ENCODE measurements around the gene PAX1. TPM values are rescaled to one million over a fixed set of nuclear protein-coding genes. Genes with fewer than 3 reads are reported as not detected.

PAX1 gene
- polyA plus RNA-seq, 1 of the 3 experiments (the other 2 are of a cell fraction) = not detected

GRCh38 chr20:21656308-21657067 lies 49.0 kb upstream of the PAX1 start (continued):
- no peak for TF ChIP-seq EZH2phosphoT487 (IDR thresholded peaks at IDR 0.05; ENCODE audit: borderline replicate concordance, low read depth)
- no peak for TF ChIP-seq REST (IDR thresholded peaks at IDR 0.05; ENCODE audit: low read depth, low read length)
- no peak for TF ChIP-seq RXRA (IDR thresholded peaks at IDR 0.05; ENCODE audit: borderline replicate concordance, low read depth)
- no peak for TF ChIP-seq ZBTB33 (IDR thresholded peaks at IDR 0.05; ENCODE audit: borderline replicate concordance, low read depth)
- TF ChIP-seq RCOR1 (IDR thresholded peaks at IDR 0.05; ENCODE audit: low read length) = no peak

- no peak overlapping the region for H2AFZ ChIP-seq (ENCODE audit: low read depth)
- H3K9me3 ChIP-seq = no peaks in the 10 kb centered on the region
- H4K20me1 ChIP-seq (ENCODE audit: insufficient read depth) = no peaks in the 10 kb centered on the region
- TF ChIP-seq ELF1 (IDR thresholded peaks at IDR 0.05) (no peak), SMC3 (IDR thresholded peaks at IDR 0.05; ENCODE audit: low read depth, low read length) (no peak)
- POLR2A ChIA-PET = no interaction called here
- no peaks in the 10 kb centered on the region; the same call in 1 of the 2 replicates for H3K27me3 ChIP-seq (ENCODE audit: insufficient read depth)
- H3K9me2 ChIP-seq = no peaks in the 10 kb centered on the region
- H3K79me2 ChIP-seq (ENCODE audit: insufficient read depth) = no peaks in the 10 kb centered on the region
- no peak overlapping the region for H3K9ac ChIP-seq
- no peaks in the 10 kb centered on the region for H3F3A ChIP-seq (replicated peaks; ENCODE audit: insufficient read depth)
- 2% methylated on average over 8 of the region's 8 CpGs for WGBS (ENCODE audit: low lambda C conversion rate)
- H3K4me3 ChIP-seq (ENCODE audit: low read depth in 2 of 2, low read length in 1 of 2) = no peak overlapping the region
- no peak overlapping the region for H3K27ac ChIP-seq (ENCODE audit: low read depth in 2 of 2, low read length in 1 of 2)
- H3K4me1 ChIP-seq (ENCODE audit: control insufficient read depth in 1 of 2, insufficient read depth in 2 of 2, low read depth in 1 of 2, low read length in 1 of 2) = no peaks in the 10 kb centered on the region
- no peaks in the 10 kb centered on the region for H3K36me3 ChIP-seq (replicated peaks in 1 of 2; ENCODE audit: control insufficient read depth in 1 of 2, insufficient read depth in 2 of 2, low read length in 1 of 2)
- no peak for DNase-seq
- CTCF ChIA-PET = interaction anchor here (1.1 kb wide), 1 partner anchor 58 kb away, joined by 3 read pairs; no protein-coding TSS in a partner anchor
- no peak overlapping the region for H3K4me2 ChIP-seq
Measured at GRCh38 chr20:21661488-21662055, 43.9 kb upstream of the PAX1 start.

- H3K27ac ChIP-seq (ENCODE audit: low read depth in 2 of 2, low read length in 1 of 2) = no peak overlapping the region
- H3K79me2 ChIP-seq (ENCODE audit: insufficient read depth) = no peaks in the 10 kb centered on the region
- H3K4me3 ChIP-seq (ENCODE audit: low read depth in 2 of 2, low read length in 1 of 2) = no peak overlapping the region
- no peak overlapping the region for H2AFZ ChIP-seq (ENCODE audit: low read depth)
- no peaks in the 10 kb centered on the region for H3F3A ChIP-seq (replicated peaks; ENCODE audit: insufficient read depth)
- H3K27me3 ChIP-seq (ENCODE audit: insufficient read depth) = no peaks in the 10 kb centered on the region; the same call in 1 of the 2 replicates
- H3K9me2 ChIP-seq = no peaks in the 10 kb centered on the region
- no peaks in the 10 kb centered on the region for H4K20me1 ChIP-seq (ENCODE audit: insufficient read depth)
- H3K4me2 ChIP-seq = no peak overlapping the region
- no peak for DNase-seq
- ChIA-PET CTCF (no interaction called here), POLR2A (no interaction called here)
- H3K36me3 ChIP-seq (replicated peaks in 1 of 2; ENCODE audit: control insufficient read depth in 1 of 2, insufficient read depth in 2 of 2, low read length in 1 of 2) = no peaks in the 10 kb centered on the region
- no peaks in the 10 kb centered on the region for H3K9me3 ChIP-seq
- H3K9ac ChIP-seq = no peak overlapping the region
- no peaks in the 10 kb centered on the region for H3K4me1 ChIP-seq (ENCODE audit: control insufficient read depth in 1 of 2, insufficient read depth in 2 of 2, low read depth in 1 of 2, low read length in 1 of 2)
- WGBS (ENCODE audit: low lambda C conversion rate) = 13% methylated on average over 2 of the region's 2 CpGs
- TF ChIP-seq GABPA (IDR thresholded peaks at IDR 0.05; ENCODE audit: low read depth) (no peak), EZH2phosphoT487 (IDR thresholded peaks at IDR 0.05; ENCODE audit: borderline replicate concordance, low read depth) (no peak), SIN3A (IDR thresholded peaks at IDR 0.05; ENCODE audit: borderline replicate concordance, low read depth, low read length) (no peak), MXI1 (IDR thresholded peaks at IDR 0.05; ENCODE audit: low read depth, low read length) (no peak), FOXM1 (IDR thresholded peaks at IDR 0.05; ENCODE audit: low read depth) (no peak), USF1 (IDR thresholded peaks at IDR 0.05; ENCODE audit: borderline replicate concordance, low read depth) (no peak), CTCF (IDR thresholded peaks at IDR 0.05) (no peak), MEF2A (IDR thresholded peaks at IDR 0.05; ENCODE audit: borderline replicate concordance, low read depth) (no peak), FOXJ3 (CRISPR knock-in tag; IDR thresholded peaks at IDR 0.05) (no peak)
Measured at GRCh38 chr20:21663465-21663864, 42.0 kb upstream of the PAX1 start.

Measured in SK-N-SH (cell line).